K562 (cell line): ENCODE measurements around the gene CSF1. TPM values are rescaled to one million over a fixed set of nuclear protein-coding genes. Genes with fewer than 3 reads are reported as not detected.
A peak's percentile ranks its signal among the peaks of the same experiment; 100 is the strongest.

Experiments
- ATAC-seq: fragments of 200-7000 bp; cut with Tn5 transposase; 3 replicates; pipeline ENCODE4 v1.9.1; 2020; ENCODE audit warnings: moderate library complexity
- BruUV-seq: library from RNA; stranded (reverse); fragments of 400-500 nt; replicated peaks from 2 replicates; lab custom pipeline; 2021; lab: Mats Ljungman, UMichigan
- CTCF ChIA-PET: fragments of 300-600 bp; formaldehyde crosslinking; extraction: SDS; loops from one replicate; lab custom pipeline; 2021; ENCODE audit warnings: low intra/inter-chr PET ratio; lab: Yijun Ruan, JAX
- POLR2A ChIA-PET: fragments of 300-600, 350-650 bp; sonication (Branson Sonifier 250); formaldehyde crosslinking; extraction: SDS; loops from one replicate; lab custom pipeline; 2021; ENCODE audit warnings: antibody characterized with exemption, inconsistent platforms; lab: Yijun Ruan, JAX
- DNase-seq, 4 experiments: peaks; one replicate each; pipeline versions ENCODE4 v3.0.0 to v3.0.0-alpha.2; 2011 to 2018; ENCODE audit warnings: low spot score in 3 of 4, mixed read lengths in 3 of 4; ENCODE audit errors: extremely low read depth in 1 of 4
- FAIRE-seq: peaks from 2 replicates; lab custom pipeline; 2011; peaks lifted over from hg19 to GRCh38; lab: Jason Lieb, UNC
- H2AFZ ChIP-seq: 2 replicates; pipeline ENCODE4 v1.6.0; 2011; ENCODE audit warnings: low read depth, low read length, control low read depth, inconsistent platforms
- H3K27ac ChIP-seq: fragments of 200-600 bp; 3 replicates; pipeline ENCODE4 v1.8.0; 2011; ENCODE audit warnings: low read depth, mild to moderate bottlenecking, control low read depth, inconsistent platforms, low read length, moderate library complexity, mixed read lengths; ENCODE audit errors: extremely low read depth
- H3K27me3 ChIP-seq, 2 experiments: fragments of 300-600 bp in 1 of 2; 2 replicates in 1 of 2; 3 replicates in 1 of 2; pipeline versions ENCODE4 v1.6.0 to v1.8.0; 2011; ENCODE audit warnings: inconsistent platforms in 2 of 2, low read length in 2 of 2, mild to moderate bottlenecking in 1 of 2, mixed read lengths in 1 of 2, moderate library complexity in 1 of 2; ENCODE audit not compliant: control insufficient read depth in 2 of 2, insufficient read depth in 2 of 2
- H3K36me3 ChIP-seq: fragments of 300-600 bp; 3 replicates; pipeline ENCODE4 v1.8.0; 2011; ENCODE audit warnings: mild to moderate bottlenecking, low read length, inconsistent platforms; ENCODE audit not compliant: control insufficient read depth, insufficient read depth
- H3K4me1 ChIP-seq, 2 experiments: fragments of 200-600 bp in 1 of 2; replicated peaks in 1 of 2; 2 replicates in 1 of 2; 3 replicates in 1 of 2; pipeline versions ENCODE4 v1.5.1 to v1.8.0; 2011; ENCODE audit warnings: inconsistent platforms in 2 of 2, low read length in 2 of 2, mild to moderate bottlenecking in 1 of 2, mixed read lengths in 1 of 2, moderate library complexity in 1 of 2; ENCODE audit not compliant: control insufficient read depth in 2 of 2, insufficient read depth in 2 of 2
- H3K4me2 ChIP-seq: 2 replicates; pipeline ENCODE4 v1.6.1; 2011; ENCODE audit warnings: low read length, control low read depth, inconsistent platforms, mixed read lengths; ENCODE audit not compliant: insufficient read depth
- H3K4me3 ChIP-seq: fragments of 200-600 bp; sonication (generic), shearing (Covaris generic); 2 replicates; pipeline ENCODE4 v1.5.1; 2016; ENCODE audit warnings: control low read depth, inconsistent platforms
- H3K79me2 ChIP-seq: fragments of 200-600 bp; 3 replicates; pipeline ENCODE4 v1.8.0; 2011; ENCODE audit warnings: low read length, inconsistent platforms; ENCODE audit not compliant: control insufficient read depth, insufficient read depth
- H3K9ac ChIP-seq, 2 experiments: 2 replicates each; pipeline versions ENCODE4 v1.6.0 to v1.6.1; 2011; ENCODE audit warnings: low read depth in 2 of 2, low read length in 2 of 2, control low read depth in 1 of 2, inconsistent platforms in 1 of 2, mild to moderate bottlenecking in 1 of 2, mixed read lengths in 1 of 2; ENCODE audit not compliant: insufficient read depth in 1 of 2
- H3K9me1 ChIP-seq: one replicate; pipeline ENCODE4 v1.6.0; 2011; ENCODE audit warnings: inconsistent platforms, mild to moderate bottlenecking, low read length, moderate library complexity; ENCODE audit not compliant: control insufficient read depth, insufficient read depth
- H3K9me3 ChIP-seq: replicated peaks from 2 replicates; pipeline ENCODE4 v1.5.1; 2011; ENCODE audit warnings: low read depth, low read length, inconsistent platforms; ENCODE audit not compliant: control insufficient read depth, insufficient read depth
- H4K20me1 ChIP-seq: replicated peaks from 2 replicates; pipeline ENCODE4 v1.6.1; 2011; ENCODE audit warnings: low read length, inconsistent platforms, mixed read lengths; ENCODE audit not compliant: control insufficient read depth, insufficient read depth
- AFF4 ChIP-seq: sonication (generic); formaldehyde crosslinking; IDR thresholded peaks from 2 replicates; pipeline ENCODE4 v1.8.0; 2023; ENCODE audit warnings: mild to moderate bottlenecking, missing genetic modification reagents
- CCAR2 ChIP-seq: fragments of 200-400 bp; formaldehyde crosslinking; IDR thresholded peaks from 2 replicates; pipeline ENCODE4 v1.6.1; 2017; ENCODE audit warnings: mild to moderate bottlenecking, low read depth, low read length
- CEBPB ChIP-seq: fragments of 450-650 bp; IDR thresholded peaks from 2 replicates; pipeline ENCODE4 v1.6.1; 2016; ENCODE audit warnings: missing genetic modification characterization, missing compliant biosample characterization
- CEBPG ChIP-seq, 3 experiments: fragments of 200-800 bp in 1 of 3; sonication (Bioruptor generic) in 1 of 3; sonication (generic) in 1 of 3; formaldehyde crosslinking in 1 of 3; IDR thresholded peaks in 2 of 3; conservative IDR thresholded peaks in 1 of 3; 2 replicates each; pipeline versions ENCODE4 v1.6.1 to v1.8.0; 2016 to 2022; ENCODE audit warnings: missing compliant biosample characterization in 2 of 3, missing genetic modification characterization in 2 of 3, mild to moderate bottlenecking in 1 of 3, missing genetic modification reagents in 1 of 3
- GTF2B ChIP-seq: IDR thresholded peaks from 2 replicates; pipeline ENCODE4 v1.6.1; 2011; ENCODE audit not compliant: insufficient read length; ENCODE audit errors: extremely low read depth
- SMARCA5 ChIP-seq: fragments of 450-650 bp; IDR thresholded peaks from 2 replicates; pipeline ENCODE4 v1.6.1; 2016
- SRSF1 ChIP-seq: fragments of 200-400 bp; formaldehyde crosslinking; IDR thresholded peaks from 2 replicates; pipeline ENCODE4 v1.6.1; 2017; ENCODE audit warnings: mild to moderate bottlenecking, low read depth, low read length, moderate library complexity
- WGBS: fragments of 100-300 bp; shearing (Covaris generic); methylation state at CpG from one replicate; pipeline ENCODE4 v1.1.6; 2016; ENCODE audit warnings: low coverage, mixed read lengths; ENCODE audit not compliant: insufficient coverage; ENCODE audit errors: missing lambda C conversion rate; 5-methylcytosine and 5-hydroxymethylcytosine counted together
- in situ Hi-C: fragments of 300-500 bp; cut with MboI; formaldehyde crosslinking; loops from 4 replicates; pipeline ENCODE4 v1.15.0; 2018; ENCODE audit warnings: inconsistent platforms, mixed read lengths
- intact Hi-C: fragments of 100-400 bp; cut with micrococcal nuclease; formaldehyde crosslinking; loops from 2 replicates; pipeline ENCODE4 v1.14.2; 2022
- polyA plus RNA-seq, 8 experiments: library from polyadenylated mRNA; depleted of rRNA in 4 of 8; stranded (reverse) in 5 of 8; unstranded in 3 of 8; fragments of >200 nt; fragmentation: Nextera tagmentation in 2 of 8; fragmentation: Illumina TruSeq in 1 of 8; extraction: Ambion mirVana in 2 of 8; extraction: Trizol in 1 of 8; gene quantifications; 2 replicates each; pipeline versions ENCODE4 v1.2.1 to v1.2.3, GENCODE V29; 2011 to 2014; ENCODE audit warnings: inconsistent platforms in 1 of 8, missing spikeins in 1 of 8
- total RNA-seq, 7 experiments: library from RNA; depleted of rRNA in 6 of 7; stranded (reverse); fragments of >200 nt in 6 of 7; fragmentation: Illumina TruSeq in 2 of 7; extraction: Trizol in 2 of 7; gene quantifications; 2 replicates each; pipeline versions ENCODE4 v1.2.1 to v1.2.3, GENCODE V29; 2011 to 2021; ENCODE audit warnings: low replicate concordance in 1 of 7

Gene CSF1
- total and polyA plus RNA-seq, 9 of the 15 experiments (the other 6 are each of a cell fraction or from before 2014, with no cell fraction given) = 0.18 to 11.8 (median 2.8) TPM

- intact Hi-C loops = no loop called here
- H3K4me2 ChIP-seq = no peak overlapping the region
- CTCF ChIA-PET = no interaction called here
Measured at GRCh38 chr1:109883248-109883955, 27.2 kb upstream of the CSF1 start.

More at GRCh38 chr1:109883248-109883955, 27.2 kb upstream of the CSF1 start:
- H3K4me3 ChIP-seq = no peak overlapping the region
- H3K4me1 ChIP-seq = peaks cover 21 to 37% of the 10 kb centered on the region in 2 experiments
- TF ChIP-seq CCAR2 (no peak), CEBPG (CRISPR knock-in tag; IDR thresholded peaks at IDR 0.05) (peak; percentile 58; the same call in 1 of the 2 replicates), CEBPG (tag; conservative IDR thresholded peaks at IDR 0.05 in 1 of 2, IDR thresholded peaks at IDR 0.05 in 1 of 2) (peak in 1 of 2 experiments; percentile 48; a peak in 3 of 4 replicates), CEBPB (tag) (peak; percentile 95), GTF2B (no peak), SMARCA5 (no peak), SRSF1 (no peak), AFF4 (CRISPR knock-in tag) (no peak)
- H3K79me2 ChIP-seq = no peaks in the 10 kb centered on the region
- WGBS = 56% methylated on average over 9 of the region's 9 CpGs
- no peaks in the 10 kb centered on the region for H3K9me3 ChIP-seq
- no peaks in the 10 kb centered on the region for H3K9me1 ChIP-seq
- H4K20me1 ChIP-seq = no peaks in the 10 kb centered on the region
- BruUV-seq = no TSS peak
- H3K27ac ChIP-seq = no peak overlapping the region
- no peak for FAIRE-seq
- H2AFZ ChIP-seq = peak overlapping the region; percentile 63
- in situ Hi-C loops = no loop called here
- no peaks in the 10 kb centered on the region for H3K27me3 ChIP-seq
- peak overlapping the region in 1 of 2 experiments; percentile 39; a peak in 1 of 4 replicates for H3K9ac ChIP-seq
- no peaks in the 10 kb centered on the region for H3K36me3 ChIP-seq
- POLR2A ChIA-PET = no interaction called here
- DNase-seq = no peak
- ATAC-seq = no peak
